H1 (cell line): Measurements from ENCODE around the gene AFTPH. TPM values are rescaled to one million over a fixed set of nuclear protein-coding genes. Genes with fewer than 3 reads are reported as not detected.
A peak's percentile ranks its signal among the peaks of the same experiment; 100 is the strongest.

Experiments
- CTCF ChIA-PET: fragments of 300-600 bp; sonication (Branson Sonifier 250); formaldehyde crosslinking; loops from one replicate; lab custom pipeline; 2021; ENCODE audit not compliant: partially characterized antibody; lab: Charles Lee
- POLR2A ChIA-PET: fragments of 300-600 bp; sonication (Branson Sonifier 250); formaldehyde crosslinking; loops from one replicate; lab custom pipeline; 2021; ENCODE audit warnings: inconsistent platforms; ENCODE audit not compliant: partially characterized antibody; lab: Charles Lee
- DNase-seq, 2 experiments: peaks; one replicate each; pipeline versions ENCODE4 v3.0.0 to v3.0.0-alpha.2; 2010 to 2022; ENCODE audit warnings: low spot score in 2 of 2, low read depth in 1 of 2, mixed read lengths in 1 of 2
- FAIRE-seq: peaks from 2 replicates; lab custom pipeline; 2011; peaks lifted over from hg19 to GRCh38; lab: Jason Lieb, UNC
- H2AFZ ChIP-seq: 2 replicates; pipeline ENCODE4 v1.8.1; 2012; ENCODE audit warnings: low read length, inconsistent platforms
- H2AK5ac ChIP-seq: 2 replicates; pipeline ENCODE4 v1.6.1; 2013; ENCODE audit warnings: low read depth, low read length
- H2BK120ac ChIP-seq: replicated peaks from 2 replicates; pipeline ENCODE3; 2013; ENCODE audit warnings: low read depth, low read length, inconsistent platforms
- H2BK12ac ChIP-seq: 2 replicates; pipeline ENCODE4 v1.6.1; 2013; ENCODE audit warnings: low read depth, low read length
- H2BK15ac ChIP-seq: 2 replicates; pipeline ENCODE4 v1.6.1; 2013; ENCODE audit warnings: low read length
- H2BK20ac ChIP-seq: 2 replicates; pipeline ENCODE4 v1.6.1; 2013; ENCODE audit warnings: low read length
- H2BK5ac ChIP-seq: 2 replicates; pipeline ENCODE4 v1.6.1; 2013; ENCODE audit warnings: low read depth, low read length
- H3K14ac ChIP-seq: 2 replicates; pipeline ENCODE4 v1.6.1; 2013; ENCODE audit warnings: inconsistent platforms; ENCODE audit not compliant: insufficient read length
- H3K18ac ChIP-seq: 2 replicates; pipeline ENCODE4 v1.6.1; 2013; ENCODE audit warnings: low read length; ENCODE audit errors: extremely low read depth
- H3K23ac ChIP-seq: 2 replicates; pipeline ENCODE4 v1.6.1; 2013; ENCODE audit warnings: inconsistent platforms; ENCODE audit not compliant: insufficient read length
- H3K23me2 ChIP-seq: 2 replicates; pipeline ENCODE4 v1.6.1; 2013; ENCODE audit warnings: low read depth, low read length
- H3K27ac ChIP-seq: 2 replicates; pipeline ENCODE4 v1.6.1; 2011; ENCODE audit warnings: low read depth, low read length, inconsistent platforms
- H3K27me3 ChIP-seq, 4 experiments: replicated peaks in 1 of 4; 1 replicate in 1 of 4; 2 replicates in 3 of 4; pipeline versions ENCODE4 v1.6.1 to v1.8.1; 2011 to 2013; ENCODE audit warnings: low read length in 3 of 4, mild to moderate bottlenecking in 3 of 4, inconsistent platforms in 2 of 4, mixed read lengths in 2 of 4, moderate library complexity in 1 of 4; ENCODE audit not compliant: control insufficient read depth in 3 of 4, insufficient read depth in 3 of 4; ENCODE audit errors: extremely low read depth in 1 of 4
- H3K36me3 ChIP-seq, 4 experiments: 2 replicates each; pipeline versions ENCODE4 v1.6.1 to v1.8.1; 2011 to 2013; ENCODE audit warnings: mild to moderate bottlenecking in 4 of 4, low read length in 3 of 4, moderate library complexity in 2 of 4, control low read depth in 1 of 4, inconsistent platforms in 1 of 4; ENCODE audit not compliant: insufficient read depth in 4 of 4, control insufficient read depth in 2 of 4
- H3K4ac ChIP-seq: replicated peaks from 2 replicates; pipeline ENCODE3; 2013; ENCODE audit warnings: low read length, low read depth, mixed read lengths, inconsistent platforms; ENCODE audit not compliant: insufficient read length
- H3K4me1 ChIP-seq, 4 experiments: replicated peaks in 1 of 4; 1 replicate in 1 of 4; 2 replicates in 3 of 4; pipeline versions ENCODE4 v1.6.1 to v1.8.1; 2011 to 2013; ENCODE audit warnings: low read length in 3 of 4, inconsistent platforms in 2 of 4, mixed read lengths in 1 of 4; ENCODE audit not compliant: insufficient read depth in 4 of 4, control insufficient read depth in 3 of 4
- H3K4me2 ChIP-seq, 2 experiments: 2 replicates each; pipeline versions ENCODE4 v1.6.1 to v1.8.1; 2011 to 2013; ENCODE audit warnings: low read depth in 2 of 2, low read length in 2 of 2, control low read depth in 1 of 2, inconsistent platforms in 1 of 2, mild to moderate bottlenecking in 1 of 2; ENCODE audit not compliant: insufficient read depth in 1 of 2
- H3K4me3 ChIP-seq, 4 experiments: fragments of 200-600, 300-600 bp in 1 of 4; sonication (generic), shearing (Covaris generic), sonication (Bioruptor Twin) in 1 of 4; 2 replicates each; pipeline versions ENCODE4 v1.5.1 to v1.8.1; 2011 to 2016; ENCODE audit warnings: low read length in 4 of 4, low read depth in 3 of 4, control low read depth in 2 of 4, inconsistent platforms in 2 of 4, mild to moderate bottlenecking in 2 of 4, mixed read lengths in 1 of 4, moderate library complexity in 1 of 4; ENCODE audit not compliant: insufficient read depth in 2 of 4; ENCODE audit errors: extremely low read depth in 1 of 4
- H3K56ac ChIP-seq: replicated peaks from 2 replicates; pipeline ENCODE3; 2013; ENCODE audit warnings: low read depth, mild to moderate bottlenecking, mixed read lengths, low read length, inconsistent platforms; ENCODE audit not compliant: insufficient read length
- H3K79me1 ChIP-seq: 2 replicates; pipeline ENCODE4 v1.6.1; 2013; ENCODE audit warnings: low read depth, low read length, control low read depth
- H3K79me2 ChIP-seq, 2 experiments: 2 replicates each; pipeline versions ENCODE4 v1.6.1 to v1.8.1; 2012 to 2013; ENCODE audit warnings: low read length in 2 of 2, mild to moderate bottlenecking in 2 of 2, inconsistent platforms in 1 of 2; ENCODE audit not compliant: insufficient read depth in 2 of 2, control insufficient read depth in 1 of 2
- H3K9ac ChIP-seq, 4 experiments: replicated peaks in 1 of 4; 1 replicate in 1 of 4; 2 replicates in 3 of 4; pipeline versions ENCODE4 v1.6.1 to v1.8.1; 2011 to 2013; ENCODE audit warnings: low read depth in 3 of 4, low read length in 3 of 4, control low read depth in 2 of 4, mild to moderate bottlenecking in 2 of 4, moderate library complexity in 2 of 4, inconsistent platforms in 1 of 4; ENCODE audit errors: extremely low read depth in 1 of 4
- H3K9me3 ChIP-seq, 2 experiments: 2 replicates each; pipeline versions ENCODE4 v1.6.1 to v1.8.1; 2012 to 2013; ENCODE audit warnings: mild to moderate bottlenecking in 2 of 2, moderate library complexity in 2 of 2, control low read depth in 1 of 2, inconsistent platforms in 1 of 2, low read depth in 1 of 2, low read length in 1 of 2, mixed read lengths in 1 of 2; ENCODE audit not compliant: insufficient read depth in 2 of 2
- H4K20me1 ChIP-seq, 2 experiments: replicated peaks in 1 of 2; 2 replicates each; pipeline versions ENCODE3 to v1.8.1; 2011 to 2013; ENCODE audit warnings: inconsistent platforms in 2 of 2, low read length in 2 of 2, mild to moderate bottlenecking in 1 of 2; ENCODE audit not compliant: insufficient read depth in 2 of 2, control insufficient read depth in 1 of 2
- H4K5ac ChIP-seq: 2 replicates; pipeline ENCODE4 v1.6.1; 2013; ENCODE audit warnings: low read length, low read depth, mixed read lengths, inconsistent platforms; ENCODE audit not compliant: insufficient read length
- H4K8ac ChIP-seq: 2 replicates; pipeline ENCODE4 v1.8.0; 2013; ENCODE audit warnings: mild to moderate bottlenecking, moderate library complexity, low read length, inconsistent platforms; ENCODE audit not compliant: insufficient read depth; ENCODE audit errors: extremely low read depth
- H4K91ac ChIP-seq: replicated peaks from 2 replicates; pipeline ENCODE3; 2013; ENCODE audit warnings: low read length, mixed read lengths, inconsistent platforms; ENCODE audit not compliant: insufficient read length
- KDM4A ChIP-seq: IDR thresholded peaks from one replicate; pipeline ENCODE4 v1.7.1; 2012; ENCODE audit warnings: low read depth, mild to moderate bottlenecking, moderate library complexity, low read length, inconsistent platforms; ENCODE audit not compliant: severe bottlenecking
- RNF2 ChIP-seq: fragments of 200-900, 300-1000 bp; sonication (generic); IDR thresholded peaks from 2 replicates; pipeline ENCODE4 v1.7.1; 2016; ENCODE audit warnings: borderline replicate concordance, low read depth, mild to moderate bottlenecking, antibody characterized with exemption, low read length; ENCODE audit not compliant: poor library complexity, severe bottlenecking; ENCODE audit errors: missing control alignments
- WGBS, 2 experiments: shearing (Covaris generic) in 1 of 2; methylation state at CpG; one replicate each; pipeline versions ENCODE4 v1.1.6 to v1.1.7; 2013 to 2015; ENCODE audit warnings: low lambda C conversion rate in 2 of 2, mixed read lengths in 2 of 2, inconsistent platforms in 1 of 2, low coverage in 1 of 2, missing lambda C conversion rate in 1 of 2; ENCODE audit not compliant: insufficient replicate concordance in 2 of 2, insufficient coverage in 1 of 2, insufficient read length in 1 of 2; ENCODE audit errors: extremely low coverage in 1 of 2, missing lambda C conversion rate in 1 of 2; 5-methylcytosine and 5-hydroxymethylcytosine counted together
- polyA plus RNA-seq, 7 experiments: library from polyadenylated mRNA; depleted of rRNA in 3 of 7; stranded (reverse) in 5 of 7; unstranded in 2 of 7; fragments of >200 nt in 5 of 7; fragments of 200-250 nt in 2 of 7; gene quantifications; 1 replicate in 5 of 7; 2 replicates in 1 of 7; 4 replicates in 1 of 7; pipeline versions ENCODE4 v1.2.1 to v1.2.3, GENCODE V29; 2011 to 2013; ENCODE audit warnings: missing spikeins in 2 of 7, mixed read lengths in 2 of 7
- total RNA-seq: library from RNA; stranded (reverse); fragmentation: NEBNext Ultra II Directional; extraction: Animal tissue kit (Norgen Biotek cat#: 25700); gene quantifications from 2 replicates; pipeline ENCODE4 v1.2.1, GENCODE V29; 2021

Gene AFTPH
- total and polyA plus RNA-seq, 2 of the 8 experiments (the other 6 are each of a cell fraction or from before 2014, with no cell fraction given): 7.3 to 15.0 TPM

GRCh38 chr2:64500549-64500948 lies 23.6 kb upstream of the AFTPH start:
- no peak overlapping the region for H2BK5ac ChIP-seq
- H2BK12ac ChIP-seq: no peak overlapping the region
- no peaks in the 10 kb centered on the region for H3K27me3 ChIP-seq
- no peak overlapping the region for H3K4me2 ChIP-seq
- no peaks in the 10 kb centered on the region for H3K9me3 ChIP-seq
- no peak overlapping the region for H3K4ac ChIP-seq
- no peak overlapping the region for H3K9ac ChIP-seq
- no peaks in the 10 kb centered on the region for H3K23me2 ChIP-seq
- H3K4me1 ChIP-seq: peaks cover 0 to 5% (median 0%) of the 10 kb centered on the region in 4 experiments; a peak in 2 of 7 replicates
- H3K36me3 ChIP-seq: no peaks in the 10 kb centered on the region
- H3K79me2 ChIP-seq: no peaks in the 10 kb centered on the region
- H3K56ac ChIP-seq: no peak overlapping the region
- H2BK120ac ChIP-seq: no peak overlapping the region
- H4K8ac ChIP-seq: no peak overlapping the region; the same call in 1 of the 2 replicates
- FAIRE-seq (no peak), DNase-seq (peak in 1 of 2 experiments; percentile 23)
- H4K20me1 ChIP-seq: no peaks in the 10 kb centered on the region
- 0 out of 2 replicates have a peak overlapping the region, but pooled peaks have one; percentile 10 for H3K18ac ChIP-seq
- no peak overlapping the region for H3K14ac ChIP-seq
- H3K79me1 ChIP-seq: no peaks in the 10 kb centered on the region
- no peak overlapping the region for H4K91ac ChIP-seq
- H2AFZ ChIP-seq: 0 out of 2 replicates have a peak overlapping the region, but pooled peaks have one; percentile 1
- no peak overlapping the region for H4K5ac ChIP-seq
- 95% methylated on average over 5 of the region's 5 CpGs; no CpG with 5 or more reads in 1 of the 2 experiments for WGBS, 2 experiments
- H3K4me3 ChIP-seq: no peak overlapping the region
- no peak overlapping the region for H2BK15ac ChIP-seq
- POLR2A ChIA-PET: no interaction called here
- H2BK20ac ChIP-seq: no peak overlapping the region
- H3K23ac ChIP-seq: no peak overlapping the region
- CTCF ChIA-PET: interaction anchor here (0.8 to 6.9 kb wide), 2 partner anchors 13 to 171 kb away, joined by 3 to 39 read pairs; no protein-coding TSS in a partner anchor
- no peak overlapping the region for H2AK5ac ChIP-seq
- TF ChIP-seq RNF2: no peak
- TF ChIP-seq KDM4A: no peak
- no peak overlapping the region for H3K27ac ChIP-seq
